ENCODE data around the gene ZNF786. TPM values are rescaled to one million over a fixed set of nuclear protein-coding genes. Genes with fewer than 3 reads are reported as not detected.

The ZNF786 gene
- total RNA-seq = 7.8 and 8.1 TPM in 2 replicates

GRCh38 chr7:149090397-149091195 lies at the start of gene ZNF786:
Gene ZNF786, minus strand, starts transcription at chr7:149090718. Its CDS starts 78 bp downstream, at chr7:149090640.

GRCh38 chr7:149125863-149126661 lies 35.5 kb upstream of the ZNF786 start, which contains the start of gene ZNF425:
Gene ZNF425, minus strand, starts transcription at chr7:149126324. Its CDS starts 111 bp downstream, at chr7:149126213.

GRCh38 chr7:149028346-149029109 lies 62.0 kb downstream of the ZNF786 start, which contains the start of gene PDIA4:
Gene PDIA4, minus strand, starts transcription at chr7:149028505. Its CDS starts 97 bp downstream, at chr7:149028408.

Other genes with a start within 250 kb of the ZNF786 start
- gene EZH2, start 206.4 kb downstream of the ZNF786 start, total RNA-seq = 13.0 and 22.5 TPM in 2 replicates
- gene PDIA4, start 62.2 kb downstream of the ZNF786 start, total RNA-seq = 507 and 522 TPM in 2 replicates
- gene ZNF425, start 35.6 kb upstream of the ZNF786 start, total RNA-seq = 0.97 and 1.2 TPM in 2 replicates
- gene ZNF398, start 56.7 kb upstream of the ZNF786 start, total RNA-seq = 5.5 and 5.8 TPM in 2 replicates
- 22.9 and 23.1 TPM in 2 replicates for gene ZNF282, start 104.8 kb upstream of the ZNF786 start, total RNA-seq
- gene ZNF212, start 148.9 kb upstream of the ZNF786 start, total RNA-seq = 3.3 and 4.9 TPM in 2 replicates
- 4.5 and 5.3 TPM in 2 replicates for gene ZNF783, start 171.5 kb upstream of the ZNF786 start, total RNA-seq